Endothelial cell (in vitro differentiated cells): ENCODE measurements around the gene MLLT6. TPM values are rescaled to one million over a fixed set of nuclear protein-coding genes. Genes with fewer than 3 reads are reported as not detected.

ENCODE experiments used
- DNase-seq: peaks from one replicate; pipeline ENCODE4 v3.0.0; 2021; ENCODE audit warnings: low spot score
- H3K27ac Mint-ChIP-seq: one replicate; pipeline ENCODE4 v1.8.0; 2021; ENCODE audit warnings: mixed read lengths, inconsistent platforms; ENCODE audit not compliant: unreplicated experiment
- H3K27me3 Mint-ChIP-seq: one replicate; pipeline ENCODE4 v1.8.0; 2021; ENCODE audit warnings: mild to moderate bottlenecking, moderate library complexity, mixed read lengths, inconsistent platforms; ENCODE audit not compliant: unreplicated experiment
- H3K36me3 Mint-ChIP-seq: one replicate; pipeline ENCODE4 v1.8.0; 2021; ENCODE audit warnings: mild to moderate bottlenecking, low read depth, mixed read lengths, inconsistent platforms; ENCODE audit not compliant: unreplicated experiment
- H3K4me1 Mint-ChIP-seq: one replicate; pipeline ENCODE4 v1.8.0; 2021; ENCODE audit warnings: mild to moderate bottlenecking, mixed read lengths, inconsistent platforms; ENCODE audit not compliant: unreplicated experiment
- H3K4me3 Mint-ChIP-seq: one replicate; pipeline ENCODE4 v1.8.0; 2021; ENCODE audit warnings: mild to moderate bottlenecking, mixed read lengths, inconsistent platforms; ENCODE audit not compliant: unreplicated experiment
- H3K9me3 Mint-ChIP-seq: one replicate; pipeline ENCODE4 v1.8.0; 2021; ENCODE audit warnings: mixed read lengths, inconsistent platforms; ENCODE audit not compliant: unreplicated experiment
- total RNA-seq: library from RNA; stranded (reverse); fragmentation: NEBNext Ultra II Directional; extraction: Animal tissue kit (Norgen Biotek cat#: 25700); gene quantifications from one replicate; pipeline ENCODE4 v1.2.1, GENCODE V29; 2021; ENCODE audit not compliant: unreplicated experiment
- TF ChIP-seq, protein P1 (sequence below): fragments of 200-600 bp; sonication (generic); IDR thresholded peaks from one replicate; pipeline ENCODE4 v1.5.0; 2021; ENCODE audit warnings: antibody characterized with exemption; ENCODE audit not compliant: unreplicated experiment

Gene MLLT6
- total RNA-seq, 1 donor from 2014 or later = 33.8 TPM

GRCh38 chr17:38705523-38705802, 390 bp downstream of the MLLT6 start:
- no peak overlapping the region for H3K27ac Mint-ChIP-seq
- DNase-seq = peak; percentile 26
- peaks cover 38% of the 10 kb centered on the region for H3K4me1 Mint-ChIP-seq
- H3K27me3 Mint-ChIP-seq = peaks cover 26% of the 10 kb centered on the region
- TF ChIP-seq, protein P1, sequence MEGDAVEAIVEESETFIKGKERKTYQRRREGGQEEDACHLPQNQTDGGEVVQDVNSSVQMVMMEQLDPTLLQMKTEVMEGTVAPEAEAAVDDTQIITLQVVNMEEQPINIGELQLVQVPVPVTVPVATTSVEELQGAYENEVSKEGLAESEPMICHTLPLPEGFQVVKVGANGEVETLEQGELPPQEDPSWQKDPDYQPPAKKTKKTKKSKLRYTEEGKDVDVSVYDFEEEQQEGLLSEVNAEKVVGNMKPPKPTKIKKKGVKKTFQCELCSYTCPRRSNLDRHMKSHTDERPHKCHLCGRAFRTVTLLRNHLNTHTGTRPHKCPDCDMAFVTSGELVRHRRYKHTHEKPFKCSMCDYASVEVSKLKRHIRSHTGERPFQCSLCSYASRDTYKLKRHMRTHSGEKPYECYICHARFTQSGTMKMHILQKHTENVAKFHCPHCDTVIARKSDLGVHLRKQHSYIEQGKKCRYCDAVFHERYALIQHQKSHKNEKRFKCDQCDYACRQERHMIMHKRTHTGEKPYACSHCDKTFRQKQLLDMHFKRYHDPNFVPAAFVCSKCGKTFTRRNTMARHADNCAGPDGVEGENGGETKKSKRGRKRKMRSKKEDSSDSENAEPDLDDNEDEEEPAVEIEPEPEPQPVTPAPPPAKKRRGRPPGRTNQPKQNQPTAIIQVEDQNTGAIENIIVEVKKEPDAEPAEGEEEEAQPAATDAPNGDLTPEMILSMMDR = no peak
- H3K36me3 Mint-ChIP-seq = peaks cover 18% of the 10 kb centered on the region
- no peaks in the 10 kb centered on the region for H3K9me3 Mint-ChIP-seq
- H3K4me3 Mint-ChIP-seq = no peak overlapping the region

DNA sequence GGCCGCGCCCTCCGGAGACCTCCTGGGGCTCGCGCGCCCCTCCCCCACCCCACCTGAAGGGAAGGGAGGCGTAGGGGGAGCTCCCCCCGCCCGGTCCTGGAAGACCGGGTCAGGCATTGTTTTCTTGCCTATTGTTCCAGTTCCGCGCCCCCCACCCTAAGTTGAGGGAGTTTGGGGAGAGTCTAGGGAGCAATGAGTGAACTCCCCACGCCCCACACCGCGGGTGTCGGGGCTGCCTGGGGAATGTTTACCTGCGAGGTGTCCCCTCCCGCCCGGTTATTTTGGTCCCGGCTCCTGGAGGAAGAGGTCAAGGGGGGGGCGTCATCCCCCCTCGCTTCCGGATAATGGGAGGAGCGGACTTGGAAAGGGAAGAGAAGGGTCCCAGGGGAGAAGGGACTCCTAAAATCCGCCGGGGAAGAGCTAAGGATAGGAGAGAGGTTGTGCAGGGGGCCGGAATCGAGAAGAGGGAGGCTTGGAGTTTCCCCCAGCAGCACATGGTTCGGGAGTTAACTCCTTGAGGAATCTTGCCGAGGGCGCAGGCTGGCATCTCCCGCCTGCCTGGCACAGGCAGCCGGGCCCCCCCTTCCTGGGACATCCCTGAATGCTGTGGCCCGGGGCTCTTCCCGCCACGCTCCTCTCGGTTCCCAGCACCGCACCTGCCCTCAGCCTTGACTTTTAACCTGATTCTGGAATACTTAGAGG, 881 bp downstream of the MLLT6 start:
- Mint-ChIP-seq H3K27ac (peak overlapping the region; percentile 61), H3K4me1 (peaks cover 38% of the 10 kb centered on the region), H3K27me3 (peaks cover 27% of the 10 kb centered on the region), H3K36me3 (peaks cover 22% of the 10 kb centered on the region), H3K4me3 (peak overlapping the region; percentile 92), H3K9me3 (no peaks in the 10 kb centered on the region)
- peak; percentile 30 for DNase-seq
- TF ChIP-seq, protein P1 = no peak

GRCh38 chr17:38706505-38707216, 1.6 kb downstream of the MLLT6 start:
- peak overlapping the region; percentile 92 for H3K4me3 Mint-ChIP-seq
- peaks cover 36% of the 10 kb centered on the region for H3K4me1 Mint-ChIP-seq
- peaks cover 19% of the 10 kb centered on the region for H3K36me3 Mint-ChIP-seq
- peak overlapping the region; percentile 61 for H3K27ac Mint-ChIP-seq
- TF ChIP-seq, protein P1 = no peak
- no peak for DNase-seq
- H3K9me3 Mint-ChIP-seq = no peaks in the 10 kb centered on the region
- peaks cover 20% of the 10 kb centered on the region for H3K27me3 Mint-ChIP-seq

- Mint-ChIP-seq H3K4me3 (peak overlapping the region; percentile 75), H3K4me1 (peaks cover 36% of the 10 kb centered on the region), H3K27me3 (peaks cover 18% of the 10 kb centered on the region), H3K27ac (no peak overlapping the region), H3K9me3 (no peaks in the 10 kb centered on the region), H3K36me3 (peaks cover 23% of the 10 kb centered on the region)
- TF ChIP-seq, protein P1 = no peak
- no peak for DNase-seq
These were observed 2.7 kb downstream of the MLLT6 start for GRCh38 chr17:38707678-38708351.
